ENCODE data around the gene RBMS3.
A peak's percentile ranks its signal among the peaks of the same experiment; 100 is the strongest.
"Not testable (repeated sequence)": the region's sequence is repeated elsewhere in the genome, so short reads cannot be mapped to it uniquely, and the experiment has no call there.

RBMS3 gene

GRCh38 chr3:29393946-29394345 lies 113.1 kb downstream of the RBMS3 start:
- DNase-seq = not testable (repeated sequence)

GRCh38 chr3:29397406-29397805 lies 116.5 kb downstream of the RBMS3 start:
- DNase-seq = no peak

- no peak for DNase-seq
These were observed 117.9 kb downstream of the RBMS3 start for GRCh38 chr3:29398787-29399186.

GRCh38 chr3:29406291-29406832 lies 125.5 kb downstream of the RBMS3 start:
- DNase-seq = no peak

- no peak for DNase-seq
These were observed 127.8 kb downstream of the RBMS3 start for GRCh38 chr3:29408676-29409075.

GRCh38 chr3:29409409-29409808 lies 128.5 kb downstream of the RBMS3 start:
- no peak for DNase-seq

GRCh38 chr3:29410220-29410619 lies 129.3 kb downstream of the RBMS3 start:
- DNase-seq = no peak

GRCh38 chr3:29410660-29411405 lies 130.0 kb downstream of the RBMS3 start:
- no peak for DNase-seq

GRCh38 chr3:29412110-29412509 lies 131.2 kb downstream of the RBMS3 start:
- DNase-seq = no peak

- no peak for DNase-seq
These were observed 133.8 kb downstream of the RBMS3 start for GRCh38 chr3:29414468-29415224.

GRCh38 chr3:29415482-29416223 lies 134.8 kb downstream of the RBMS3 start:
- DNase-seq = no peak

GRCh38 chr3:29416514-29416913 lies 135.6 kb downstream of the RBMS3 start:
- no peak for DNase-seq

GRCh38 chr3:29420106-29420505 lies 139.2 kb downstream of the RBMS3 start:
- DNase-seq = no peak

- peak; percentile 20 for DNase-seq
These were observed 145.7 kb downstream of the RBMS3 start for GRCh38 chr3:29426302-29427226.

- DNase-seq = no peak
These were observed 146.6 kb downstream of the RBMS3 start for GRCh38 chr3:29427266-29428103.

- no peak for DNase-seq
These were observed 148.3 kb downstream of the RBMS3 start for GRCh38 chr3:29429055-29429679.

- no peak for DNase-seq
These were observed 149.7 kb downstream of the RBMS3 start for GRCh38 chr3:29430558-29430971.

GRCh38 chr3:29436612-29437323 lies 155.9 kb downstream of the RBMS3 start:
- DNase-seq = no peak

- DNase-seq = no peak
These were observed 157.7 kb downstream of the RBMS3 start for GRCh38 chr3:29438580-29438979.

Measured in DMS79 (cell line).